Gastroesophageal sphincter (tissue), 3 donors: ENCODE data around the gene KRTAP8-1.

Source experiments
- POLR2AphosphoS5 ChIP-seq: sonication (generic); formaldehyde crosslinking; IDR thresholded peaks from one replicate; pipeline ENCODE4 v1.6.1; 2017; ENCODE audit warnings: antibody characterized with exemption
- TF ChIP-seq, protein P1 (sequence below), 4 experiments: fragments of 200-600 bp in 2 of 4; fragments of 450-650 bp in 2 of 4; sonication (generic) in 1 of 4; IDR thresholded peaks; one replicate each; pipeline ENCODE4 v1.5.1; 2017 to 2019; ENCODE audit warnings: antibody characterized with exemption in 4 of 4, mild to moderate bottlenecking in 2 of 4, moderate library complexity in 2 of 4

GRCh38 chr21:30793581-30794314 is 19.3 kb downstream of the KRTAP8-1 start:
- TF ChIP-seq, protein P1, sequence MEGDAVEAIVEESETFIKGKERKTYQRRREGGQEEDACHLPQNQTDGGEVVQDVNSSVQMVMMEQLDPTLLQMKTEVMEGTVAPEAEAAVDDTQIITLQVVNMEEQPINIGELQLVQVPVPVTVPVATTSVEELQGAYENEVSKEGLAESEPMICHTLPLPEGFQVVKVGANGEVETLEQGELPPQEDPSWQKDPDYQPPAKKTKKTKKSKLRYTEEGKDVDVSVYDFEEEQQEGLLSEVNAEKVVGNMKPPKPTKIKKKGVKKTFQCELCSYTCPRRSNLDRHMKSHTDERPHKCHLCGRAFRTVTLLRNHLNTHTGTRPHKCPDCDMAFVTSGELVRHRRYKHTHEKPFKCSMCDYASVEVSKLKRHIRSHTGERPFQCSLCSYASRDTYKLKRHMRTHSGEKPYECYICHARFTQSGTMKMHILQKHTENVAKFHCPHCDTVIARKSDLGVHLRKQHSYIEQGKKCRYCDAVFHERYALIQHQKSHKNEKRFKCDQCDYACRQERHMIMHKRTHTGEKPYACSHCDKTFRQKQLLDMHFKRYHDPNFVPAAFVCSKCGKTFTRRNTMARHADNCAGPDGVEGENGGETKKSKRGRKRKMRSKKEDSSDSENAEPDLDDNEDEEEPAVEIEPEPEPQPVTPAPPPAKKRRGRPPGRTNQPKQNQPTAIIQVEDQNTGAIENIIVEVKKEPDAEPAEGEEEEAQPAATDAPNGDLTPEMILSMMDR (IDR thresholded peaks at IDR 0.05) = no peak
- TF ChIP-seq POLR2AphosphoS5 = no peak
